Breast epithelium (tissue), 3 donors: ENCODE measurements around the gene HMGN1.

Experiments
- POLR2A ChIP-seq: fragments of 450-650 bp; IDR thresholded peaks from one replicate; pipeline ENCODE4 v1.6.1; 2016; ENCODE audit warnings: antibody characterized with exemption, mild to moderate bottlenecking, moderate library complexity
- POLR2AphosphoS5 ChIP-seq, 3 donors: sonication (generic); formaldehyde crosslinking; IDR thresholded peaks; one replicate each; pipeline ENCODE4 v1.6.1; 2017; ENCODE audit warnings: antibody characterized with exemption in 3 of 3
- TF ChIP-seq, protein P1 (sequence below), 3 donors: fragments of 450-650 bp; IDR thresholded peaks; one replicate each; pipeline ENCODE4 v1.5.1; 2016 to 2017; ENCODE audit warnings: antibody characterized with exemption in 3 of 3, mild to moderate bottlenecking in 3 of 3, moderate library complexity in 3 of 3

DNA sequence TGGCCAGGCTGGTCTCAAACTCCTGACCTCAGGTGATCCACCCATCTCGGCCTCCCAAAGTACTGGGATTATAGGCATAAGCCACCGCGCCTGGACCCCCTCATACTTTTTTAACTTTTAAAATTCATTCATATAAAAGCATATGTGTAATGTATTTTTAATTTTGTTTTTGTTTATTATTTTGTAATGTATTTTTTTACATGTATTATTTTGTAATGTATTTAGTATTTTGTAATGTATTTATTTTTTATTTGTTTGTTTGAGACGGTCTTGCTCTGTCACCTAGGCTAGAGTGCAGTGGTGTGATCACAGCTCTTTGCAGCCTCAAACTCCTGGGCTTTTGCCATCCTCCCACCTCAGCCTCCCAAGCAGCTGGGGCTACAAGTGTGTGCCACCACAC lies 23.4 kb downstream of the HMGN1 start:
- TF ChIP-seq, protein P1, sequence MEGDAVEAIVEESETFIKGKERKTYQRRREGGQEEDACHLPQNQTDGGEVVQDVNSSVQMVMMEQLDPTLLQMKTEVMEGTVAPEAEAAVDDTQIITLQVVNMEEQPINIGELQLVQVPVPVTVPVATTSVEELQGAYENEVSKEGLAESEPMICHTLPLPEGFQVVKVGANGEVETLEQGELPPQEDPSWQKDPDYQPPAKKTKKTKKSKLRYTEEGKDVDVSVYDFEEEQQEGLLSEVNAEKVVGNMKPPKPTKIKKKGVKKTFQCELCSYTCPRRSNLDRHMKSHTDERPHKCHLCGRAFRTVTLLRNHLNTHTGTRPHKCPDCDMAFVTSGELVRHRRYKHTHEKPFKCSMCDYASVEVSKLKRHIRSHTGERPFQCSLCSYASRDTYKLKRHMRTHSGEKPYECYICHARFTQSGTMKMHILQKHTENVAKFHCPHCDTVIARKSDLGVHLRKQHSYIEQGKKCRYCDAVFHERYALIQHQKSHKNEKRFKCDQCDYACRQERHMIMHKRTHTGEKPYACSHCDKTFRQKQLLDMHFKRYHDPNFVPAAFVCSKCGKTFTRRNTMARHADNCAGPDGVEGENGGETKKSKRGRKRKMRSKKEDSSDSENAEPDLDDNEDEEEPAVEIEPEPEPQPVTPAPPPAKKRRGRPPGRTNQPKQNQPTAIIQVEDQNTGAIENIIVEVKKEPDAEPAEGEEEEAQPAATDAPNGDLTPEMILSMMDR (IDR thresholded peaks at IDR 0.05): no peak
- TF ChIP-seq POLR2A (no peak), POLR2AphosphoS5 (IDR thresholded peaks at IDR 0.05) (no peak)
